A549 (cell line): ENCODE data around the gene TARDBP. TPM values are rescaled to one million over a fixed set of nuclear protein-coding genes. Genes with fewer than 3 reads are reported as not detected.
"Not testable (repeated sequence)": the region's sequence is repeated elsewhere in the genome, so short reads cannot be mapped to it uniquely, and the experiment has no call there.

ENCODE experiments used
- ATAC-seq, 2 experiments: fragments of 200-7000 bp in 1 of 2; fragments of >200 bp in 1 of 2; cut with Nextera tagmentation in 1 of 2; cut with Tn5 transposase in 1 of 2; 3 replicates each; pipeline versions ENCODE4 v1.8.0 to v1.9.1; 2018 to 2020; ENCODE audit warnings: mild to moderate bottlenecking in 1 of 2, moderate library complexity in 1 of 2
- CTCF ChIA-PET: fragments of 300-600 bp; sonication (Branson Sonifier 250); formaldehyde crosslinking; extraction: SDS; loops from one replicate; lab custom pipeline; 2021; ENCODE audit warnings: antibody characterized with exemption, inconsistent platforms; lab: Yijun Ruan, JAX
- POLR2A ChIA-PET: fragments of 350-600 bp; formaldehyde crosslinking; extraction: SDS; loops from one replicate; lab custom pipeline; 2021; ENCODE audit warnings: antibody characterized with exemption, inconsistent platforms; lab: Yijun Ruan, JAX
- DNase-seq, 2 experiments: peaks; one replicate each; pipeline versions ENCODE4 v3.0.0 to v3.0.0-alpha.2; 2011 to 2016; ENCODE audit warnings: low read depth in 1 of 2, low spot score in 1 of 2
- FAIRE-seq: peaks from 2 replicates; lab custom pipeline; 2011; peaks lifted over from hg19 to GRCh38; lab: Jason Lieb, UNC
- H3K27ac ChIP-seq, 2 experiments: fragments of >200 bp; sonication (Bioruptor Twin); formaldehyde crosslinking; 3 replicates each; pipeline ENCODE4 v1.5.1; 2016 to 2017
- H3K4me1 ChIP-seq: fragments of >200 bp; sonication (Bioruptor Twin); formaldehyde crosslinking; 3 replicates; pipeline ENCODE4 v1.6.1; 2016
- H3K4me2 ChIP-seq: fragments of >200 bp; sonication (Bioruptor Twin); formaldehyde crosslinking; 3 replicates; pipeline ENCODE4 v1.6.1; 2016
- H3K4me3 ChIP-seq: fragments of >200 bp; sonication (Bioruptor Twin); formaldehyde crosslinking; 3 replicates; pipeline ENCODE4 v1.5.1; 2016
- H3K9me3 ChIP-seq: fragments of >200 bp; sonication (Bioruptor Twin); formaldehyde crosslinking; 3 replicates; pipeline ENCODE4 v1.6.1; 2016
- CBX2 ChIP-seq: fragments of 200-600 bp; sonication (generic); IDR thresholded peaks from 2 replicates; pipeline ENCODE4 v1.6.1; 2016; ENCODE audit warnings: low read depth, mild to moderate bottlenecking, borderline replicate concordance
- CEBPB ChIP-seq, 2 experiments: fragments of >200 bp in 1 of 2; sonication (Bioruptor Twin) in 1 of 2; formaldehyde crosslinking in 1 of 2; IDR thresholded peaks; 2 replicates each; pipeline ENCODE4 v1.6.1; 2012 to 2016
- CHD2 ChIP-seq: fragments of 150-350 bp; IDR thresholded peaks from 2 replicates; pipeline ENCODE4 v1.6.1; 2014; ENCODE audit warnings: low read length; ENCODE audit not compliant: partially characterized antibody
- EHMT2 ChIP-seq: fragments of 200-600 bp; sonication (generic); IDR thresholded peaks from 2 replicates; pipeline ENCODE4 v1.6.1; 2016; ENCODE audit warnings: antibody characterized with exemption, low read depth, mild to moderate bottlenecking, moderate library complexity
- FOXS1 ChIP-seq: fragments of 250-450 bp; sonication (Bioruptor Pico); IDR thresholded peaks from 2 replicates; pipeline ENCODE4 v1.5.0; 2020; ENCODE audit warnings: mild to moderate bottlenecking, moderate library complexity
- HDAC2 ChIP-seq: fragments of 200-600 bp; sonication (generic); IDR thresholded peaks from 2 replicates; pipeline ENCODE4 v1.6.1; 2016
- JUNB ChIP-seq: fragments of >200 bp; sonication (Bioruptor Twin); formaldehyde crosslinking; IDR thresholded peaks from 2 replicates; pipeline ENCODE4 v1.6.1; 2016
- POLR2A ChIP-seq: IDR thresholded peaks from 2 replicates; pipeline ENCODE4 v1.6.1; 2012; ENCODE audit warnings: mild to moderate bottlenecking, low read length
- RARB ChIP-seq: fragments of 250-450 bp; sonication (Bioruptor Pico); IDR thresholded peaks from 2 replicates; pipeline ENCODE4 v1.8.0; 2021; ENCODE audit warnings: mild to moderate bottlenecking, moderate library complexity
- RFX5 ChIP-seq: fragments of 450-650 bp; IDR thresholded peaks from 2 replicates; pipeline ENCODE4 v1.7.1; 2014; ENCODE audit warnings: antibody characterized with exemption, mild to moderate bottlenecking, moderate library complexity
- SMC3 ChIP-seq: fragments of >200 bp; sonication (Bioruptor Twin); formaldehyde crosslinking; IDR thresholded peaks from 3 replicates; pipeline ENCODE4 v1.6.1; 2018; ENCODE audit warnings: inconsistent platforms
- ZC3H11A ChIP-seq: fragments of 450-650 bp; IDR thresholded peaks from 2 replicates; pipeline ENCODE4 v1.6.1; 2014; ENCODE audit warnings: antibody characterized with exemption, mild to moderate bottlenecking
- ZNF302 ChIP-seq: fragments of 250-450 bp; sonication (Bioruptor Pico); IDR thresholded peaks from 2 replicates; pipeline ENCODE4 v1.9.0; 2021; ENCODE audit warnings: inconsistent platforms, mild to moderate bottlenecking, moderate library complexity
- ZSCAN20 ChIP-seq: fragments of 250-450 bp; sonication (Bioruptor Pico); IDR thresholded peaks from 2 replicates; pipeline ENCODE4 v1.8.0; 2022; ENCODE audit warnings: mild to moderate bottlenecking, moderate library complexity
- WGBS: methylation state at CpG from one replicate; pipeline ENCODE4 v1.1.6; 2017; ENCODE audit errors: missing lambda C conversion rate; 5-methylcytosine and 5-hydroxymethylcytosine counted together
- polyA plus RNA-seq, 4 experiments: library from polyadenylated mRNA; depleted of rRNA in 3 of 4; stranded (reverse); fragments of >200 nt; fragmentation: RNase III in 1 of 4; extraction: RNeasy Plus Mini Kit Qiagen cat#74134 plus additional on column Dnase treatment in 1 of 4; gene quantifications; 2 replicates in 3 of 4; 3 replicates in 1 of 4; pipeline ENCODE4 v1.2.3, GENCODE V29; 2011 to 2017
- TF ChIP-seq, protein P1 (sequence below): fragments of 250-450 bp; sonication (Bioruptor Pico); IDR thresholded peaks from 2 replicates; pipeline ENCODE4 v1.5.0; 2021; ENCODE audit warnings: mild to moderate bottlenecking, moderate library complexity, borderline replicate concordance
- TF ChIP-seq, protein P2 (sequence below): fragments of 250-450 bp; sonication (Bioruptor Pico); IDR thresholded peaks from 2 replicates; pipeline ENCODE4 v1.5.0; 2020; ENCODE audit warnings: low read depth, mild to moderate bottlenecking, moderate library complexity
- TF ChIP-seq, protein P3 (sequence below): fragments of 200-600 bp; sonication (generic); IDR thresholded peaks from 2 replicates; pipeline ENCODE4 v1.6.1; 2016; ENCODE audit warnings: antibody characterized with exemption, mild to moderate bottlenecking, moderate library complexity
- TF ChIP-seq, protein P4 (sequence below): fragments of >200 bp; sonication (Bioruptor Twin); formaldehyde crosslinking; IDR thresholded peaks from 3 replicates; pipeline ENCODE4 v1.5.1; 2016

The TARDBP gene
- polyA plus RNA-seq, 2 of the 4 experiments (the other 2 are of a cell fraction) = 264 to 299 TPM

DNA sequence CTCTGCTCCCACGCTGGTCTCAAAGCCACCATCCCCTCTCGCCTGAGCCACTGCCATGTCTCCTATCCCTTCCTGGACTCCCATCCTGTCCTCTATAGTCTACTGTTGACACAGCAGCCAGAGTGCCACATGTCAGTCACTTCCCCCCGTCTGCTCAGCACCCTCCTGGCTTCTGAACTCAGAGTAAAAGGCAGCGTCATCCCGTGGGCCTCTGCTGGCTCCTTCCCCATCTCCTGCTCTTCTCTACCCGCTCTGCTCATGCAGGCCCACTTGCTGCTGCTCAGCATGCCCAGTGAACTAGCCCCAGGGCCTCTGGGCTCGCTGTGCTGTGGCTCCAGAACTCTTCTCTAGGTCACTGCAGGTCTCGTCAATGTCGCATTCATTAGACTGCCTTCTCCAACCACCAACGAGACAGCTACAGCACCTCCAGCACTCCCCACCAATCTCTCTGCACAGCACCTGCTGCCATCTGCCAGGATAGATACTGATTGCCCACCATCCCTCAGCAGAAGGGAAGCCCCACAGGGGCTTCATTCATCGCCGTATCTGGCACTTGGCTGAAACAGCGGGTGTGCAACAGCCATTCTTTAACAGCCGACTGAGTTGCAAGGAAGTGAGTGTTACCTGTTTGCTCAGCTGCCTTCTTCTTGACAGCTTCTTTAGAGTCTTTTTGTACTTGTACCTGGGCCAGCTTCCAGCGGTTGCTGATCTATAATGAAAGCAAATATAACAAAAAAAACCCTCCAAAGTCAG lies 59.2 kb downstream of the TARDBP start:
- no peak overlapping the region for H3K27ac ChIP-seq
- CTCF ChIA-PET = interaction anchor here (2.0 kb wide), 1 partner anchor 35 kb away, joined by 7 read pairs; no protein-coding TSS in a partner anchor
- ATAC-seq (no peak), DNase-seq (no peak), FAIRE-seq (no peak)
- H3K4me3 ChIP-seq = no peak overlapping the region
- H3K4me2 ChIP-seq = no peak overlapping the region
- POLR2A ChIA-PET = no interaction called here
- TF ChIP-seq, protein P1, sequence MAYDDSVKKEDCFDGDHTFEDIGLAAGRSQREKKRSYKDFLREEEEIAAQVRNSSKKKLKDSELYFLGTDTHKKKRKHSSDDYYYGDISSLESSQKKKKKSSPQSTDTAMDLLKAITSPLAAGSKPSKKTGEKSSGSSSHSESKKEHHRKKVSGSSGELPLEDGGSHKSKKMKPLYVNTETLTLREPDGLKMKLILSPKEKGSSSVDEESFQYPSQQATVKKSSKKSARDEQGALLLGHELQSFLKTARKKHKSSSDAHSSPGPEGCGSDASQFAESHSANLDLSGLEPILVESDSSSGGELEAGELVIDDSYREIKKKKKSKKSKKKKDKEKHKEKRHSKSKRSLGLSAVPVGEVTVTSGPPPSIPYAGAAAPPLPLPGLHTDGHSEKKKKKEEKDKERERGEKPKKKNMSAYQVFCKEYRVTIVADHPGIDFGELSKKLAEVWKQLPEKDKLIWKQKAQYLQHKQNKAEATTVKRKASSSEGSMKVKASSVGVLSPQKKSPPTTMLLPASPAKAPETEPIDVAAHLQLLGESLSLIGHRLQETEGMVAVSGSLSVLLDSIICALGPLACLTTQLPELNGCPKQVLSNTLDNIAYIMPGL (CRISPR knock-in tag) = no peak
- TF ChIP-seq EHMT2 = no peak
- no peak for TF ChIP-seq POLR2A
- no peaks in the 10 kb centered on the region for H3K4me1 ChIP-seq
- WGBS = 82% methylated on average over 13 of the region's 15 CpGs
- H3K9me3 ChIP-seq = no peaks in the 10 kb centered on the region

DNA sequence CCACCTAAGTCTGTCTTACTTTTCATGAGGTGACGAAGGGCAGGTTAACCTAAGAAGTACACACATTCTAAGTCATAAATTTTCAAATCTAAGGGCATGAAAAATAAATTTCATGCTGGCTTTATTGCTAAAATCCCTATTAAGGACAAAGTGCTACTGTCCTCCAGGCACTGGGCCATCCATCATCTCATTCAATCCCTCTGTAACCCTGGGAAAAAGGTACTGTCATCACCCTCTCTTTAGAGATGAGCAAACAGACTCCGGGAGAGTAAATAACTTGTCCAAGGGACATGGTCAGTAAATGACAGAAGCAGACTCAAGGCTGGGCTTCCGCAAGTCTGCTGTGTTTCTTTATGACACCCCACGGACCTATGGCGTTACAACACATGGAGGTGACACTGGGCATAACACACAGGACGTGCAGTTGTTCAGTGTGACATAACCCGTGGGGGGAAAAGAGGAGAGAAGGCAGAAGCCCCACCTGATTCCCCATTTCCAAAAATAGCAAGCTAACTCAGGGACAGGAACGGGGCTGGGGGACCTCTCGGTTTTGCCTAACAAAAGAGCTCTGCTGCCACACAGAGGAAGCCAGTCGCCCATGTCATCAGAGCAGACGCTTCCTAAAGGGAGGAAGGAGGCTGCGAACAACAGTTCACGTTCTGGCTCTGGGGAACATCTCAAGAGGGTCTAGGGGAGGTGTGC lies 59.9 kb downstream of the TARDBP start:
- 66% methylated on average over 13 of the region's 13 CpGs for WGBS
- FAIRE-seq = no peak
- Histone ChIP-seq H3K4me3 (no peak overlapping the region), H3K9me3 (no peaks in the 10 kb centered on the region), H3K4me2 (no peak overlapping the region)
- DNase-seq = no peak
- TF ChIP-seq CEBPB (IDR thresholded peaks at IDR 0.05) (no peak), CBX2 (no peak), RFX5 (no peak), SMC3 (no peak), HDAC2 (no peak), FOXS1 (CRISPR knock-in tag) (no peak), CHD2 (no peak), ZC3H11A (no peak), ZNF302 (CRISPR knock-in tag) (no peak), JUNB (no peak), RARB (CRISPR knock-in tag) (no peak), ZSCAN20 (CRISPR knock-in tag) (no peak)
- TF ChIP-seq, protein P2, sequence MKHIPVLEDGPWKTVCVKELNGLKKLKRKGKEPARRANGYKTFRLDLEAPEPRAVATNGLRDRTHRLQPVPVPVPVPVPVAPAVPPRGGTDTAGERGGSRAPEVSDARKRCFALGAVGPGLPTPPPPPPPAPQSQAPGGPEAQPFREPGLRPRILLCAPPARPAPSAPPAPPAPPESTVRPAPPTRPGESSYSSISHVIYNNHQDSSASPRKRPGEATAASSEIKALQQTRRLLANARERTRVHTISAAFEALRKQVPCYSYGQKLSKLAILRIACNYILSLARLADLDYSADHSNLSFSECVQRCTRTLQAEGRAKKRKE (CRISPR knock-in tag) = no peak
- TF ChIP-seq, protein P3, sequence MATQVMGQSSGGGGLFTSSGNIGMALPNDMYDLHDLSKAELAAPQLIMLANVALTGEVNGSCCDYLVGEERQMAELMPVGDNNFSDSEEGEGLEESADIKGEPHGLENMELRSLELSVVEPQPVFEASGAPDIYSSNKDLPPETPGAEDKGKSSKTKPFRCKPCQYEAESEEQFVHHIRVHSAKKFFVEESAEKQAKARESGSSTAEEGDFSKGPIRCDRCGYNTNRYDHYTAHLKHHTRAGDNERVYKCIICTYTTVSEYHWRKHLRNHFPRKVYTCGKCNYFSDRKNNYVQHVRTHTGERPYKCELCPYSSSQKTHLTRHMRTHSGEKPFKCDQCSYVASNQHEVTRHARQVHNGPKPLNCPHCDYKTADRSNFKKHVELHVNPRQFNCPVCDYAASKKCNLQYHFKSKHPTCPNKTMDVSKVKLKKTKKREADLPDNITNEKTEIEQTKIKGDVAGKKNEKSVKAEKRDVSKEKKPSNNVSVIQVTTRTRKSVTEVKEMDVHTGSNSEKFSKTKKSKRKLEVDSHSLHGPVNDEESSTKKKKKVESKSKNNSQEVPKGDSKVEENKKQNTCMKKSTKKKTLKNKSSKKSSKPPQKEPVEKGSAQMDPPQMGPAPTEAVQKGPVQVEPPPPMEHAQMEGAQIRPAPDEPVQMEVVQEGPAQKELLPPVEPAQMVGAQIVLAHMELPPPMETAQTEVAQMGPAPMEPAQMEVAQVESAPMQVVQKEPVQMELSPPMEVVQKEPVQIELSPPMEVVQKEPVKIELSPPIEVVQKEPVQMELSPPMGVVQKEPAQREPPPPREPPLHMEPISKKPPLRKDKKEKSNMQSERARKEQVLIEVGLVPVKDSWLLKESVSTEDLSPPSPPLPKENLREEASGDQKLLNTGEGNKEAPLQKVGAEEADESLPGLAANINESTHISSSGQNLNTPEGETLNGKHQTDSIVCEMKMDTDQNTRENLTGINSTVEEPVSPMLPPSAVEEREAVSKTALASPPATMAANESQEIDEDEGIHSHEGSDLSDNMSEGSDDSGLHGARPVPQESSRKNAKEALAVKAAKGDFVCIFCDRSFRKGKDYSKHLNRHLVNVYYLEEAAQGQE = no peak
- TF ChIP-seq, protein P4, sequence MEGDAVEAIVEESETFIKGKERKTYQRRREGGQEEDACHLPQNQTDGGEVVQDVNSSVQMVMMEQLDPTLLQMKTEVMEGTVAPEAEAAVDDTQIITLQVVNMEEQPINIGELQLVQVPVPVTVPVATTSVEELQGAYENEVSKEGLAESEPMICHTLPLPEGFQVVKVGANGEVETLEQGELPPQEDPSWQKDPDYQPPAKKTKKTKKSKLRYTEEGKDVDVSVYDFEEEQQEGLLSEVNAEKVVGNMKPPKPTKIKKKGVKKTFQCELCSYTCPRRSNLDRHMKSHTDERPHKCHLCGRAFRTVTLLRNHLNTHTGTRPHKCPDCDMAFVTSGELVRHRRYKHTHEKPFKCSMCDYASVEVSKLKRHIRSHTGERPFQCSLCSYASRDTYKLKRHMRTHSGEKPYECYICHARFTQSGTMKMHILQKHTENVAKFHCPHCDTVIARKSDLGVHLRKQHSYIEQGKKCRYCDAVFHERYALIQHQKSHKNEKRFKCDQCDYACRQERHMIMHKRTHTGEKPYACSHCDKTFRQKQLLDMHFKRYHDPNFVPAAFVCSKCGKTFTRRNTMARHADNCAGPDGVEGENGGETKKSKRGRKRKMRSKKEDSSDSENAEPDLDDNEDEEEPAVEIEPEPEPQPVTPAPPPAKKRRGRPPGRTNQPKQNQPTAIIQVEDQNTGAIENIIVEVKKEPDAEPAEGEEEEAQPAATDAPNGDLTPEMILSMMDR = no peak
- TF ChIP-seq, all 56 proteins: peak for 0
- ChIA-PET POLR2A (no interaction called here), CTCF (interaction anchor here (0.9 to 1.0 kb wide), 2 partner anchors 15 to 35 kb away, joined by 3 to 4 read pairs; no protein-coding TSS in a partner anchor)
- Histone ChIP-seq H3K4me1 (no peaks in the 10 kb centered on the region), H3K27ac (no peak overlapping the region)
- no peak for ATAC-seq

DNA sequence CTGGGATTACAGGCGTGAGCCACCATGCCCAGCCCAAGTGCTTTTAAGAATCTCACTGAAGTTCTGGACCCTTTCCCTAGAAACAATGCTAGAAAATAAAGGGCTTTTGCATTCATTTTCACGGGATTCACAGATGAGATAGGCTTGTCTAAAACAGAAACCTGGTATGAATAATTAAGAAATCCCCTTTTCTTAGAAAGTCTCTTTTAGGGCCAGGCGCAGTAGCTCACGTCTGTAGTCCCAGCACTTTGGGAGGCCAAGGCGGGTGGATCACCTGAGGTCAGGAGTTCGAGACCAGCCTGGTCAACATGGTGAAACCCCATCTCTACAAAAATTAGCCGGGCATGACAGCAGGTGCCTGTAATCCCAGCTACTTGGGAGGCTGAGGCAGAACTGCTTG lies 60.9 kb downstream of the TARDBP start:
- FAIRE-seq, H3K4me1 ChIP-seq, H3K4me2 ChIP-seq, DNase-seq, H3K4me3 ChIP-seq, POLR2A ChIA-PET, ATAC-seq, CTCF ChIA-PET, H3K27ac ChIP-seq, H3K9me3 ChIP-seq: not testable (repeated sequence)
- 95% methylated on average over 7 of the region's 7 CpGs for WGBS
